SK-N-MC (cell line): Measurements from ENCODE around the gene MAPKBP1.

Experiments
- EZH2 ChIP-seq: fragments of 200-600 bp; sonication (generic); IDR thresholded peaks from one replicate; pipeline ENCODE4 v1.6.1; 2017; ENCODE audit warnings: antibody characterized with exemption
- POLR2AphosphoS5 ChIP-seq: IDR thresholded peaks from 2 replicates; pipeline ENCODE4 v1.6.1; 2012; ENCODE audit warnings: mild to moderate bottlenecking, low read depth, low read length, borderline replicate concordance

DNA sequence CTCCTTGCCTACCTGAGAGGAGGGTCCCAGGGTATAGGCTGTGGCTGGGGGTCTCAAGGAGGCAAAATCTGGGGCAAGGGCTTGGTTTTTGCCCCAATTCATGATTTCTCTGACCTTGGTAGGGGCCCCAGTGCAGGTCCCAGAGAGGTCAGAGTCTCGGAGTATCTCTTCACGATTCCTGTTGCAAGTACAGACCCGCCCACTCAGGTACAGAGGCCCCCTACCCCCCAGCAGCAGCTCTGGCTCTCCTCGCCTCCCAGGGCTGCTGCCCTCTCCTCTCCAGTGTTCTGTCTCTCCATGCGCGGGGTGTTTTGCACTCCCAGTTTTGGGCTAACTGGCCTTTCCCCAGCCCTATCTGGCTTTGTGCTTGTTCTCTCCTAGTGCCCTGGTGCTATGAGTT is 48.2 kb downstream of the MAPKBP1 start:
- no peak for TF ChIP-seq POLR2AphosphoS5
- TF ChIP-seq EZH2 = no peak
